ENCODE results near the gene MAGI1.
"Not testable (repeated sequence)": the region's sequence is repeated elsewhere in the genome, so short reads cannot be mapped to it uniquely, and the experiment has no call there.

The MAGI1 gene

DNA sequence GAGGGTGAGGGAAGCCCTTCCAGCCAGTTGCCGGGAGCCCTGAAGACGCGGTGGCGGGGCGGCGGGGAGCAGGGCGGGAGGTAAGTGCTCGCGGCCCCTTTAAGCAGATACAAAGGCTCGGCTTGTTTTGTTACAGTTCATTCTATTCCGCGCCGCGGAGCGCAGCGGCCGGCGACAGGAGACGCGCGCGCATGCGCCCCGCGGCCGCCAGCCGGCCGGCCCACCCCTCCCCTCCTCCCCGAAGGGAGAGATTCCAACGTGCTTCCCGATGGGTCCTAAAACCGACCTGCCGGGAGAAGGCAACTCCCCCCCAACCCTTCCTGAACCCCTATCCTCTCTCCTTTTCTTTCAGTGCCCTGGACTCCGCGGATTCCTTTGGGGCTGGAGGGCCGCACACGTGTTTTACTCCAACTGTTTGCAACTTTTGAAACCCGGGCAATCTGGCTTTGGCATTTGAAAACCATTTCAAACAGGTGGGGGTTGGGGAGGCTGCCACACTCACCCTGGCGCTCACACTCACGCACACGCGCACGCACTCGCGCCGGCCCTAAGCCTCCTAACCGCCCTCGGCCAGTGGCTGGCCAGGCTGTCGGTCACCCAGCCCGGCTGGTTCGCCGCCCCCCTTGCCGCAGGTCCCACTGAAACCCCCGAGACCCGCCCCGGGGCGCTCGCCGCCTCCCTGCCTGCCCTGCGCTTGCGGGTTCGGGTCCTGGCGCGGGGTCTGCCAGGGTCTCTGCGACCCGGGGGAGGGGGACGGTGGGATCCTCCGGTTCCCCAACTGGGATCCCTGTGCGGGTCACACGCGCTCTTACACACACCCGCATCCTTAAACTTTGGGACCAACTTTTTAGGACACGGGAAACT is at the start of gene MAGI1:
MAGI1 (minus strand) TSS at position 193 of the 864 bp plus-strand sequence. CDS start 610 bp downstream, outside the sequence.
- DNase-seq, result peak; percentile 76

- no peak for DNase-seq
These were observed 45.1 kb upstream of the MAGI1 start for GRCh38 chr3:66083784-66084213.

- no peak for DNase-seq
These were observed 44.5 kb upstream of the MAGI1 start for GRCh38 chr3:66083096-66083678.

GRCh38 chr3:66082679-66083078 is 44.0 kb upstream of the MAGI1 start:
- DNase-seq, result no peak

DNA sequence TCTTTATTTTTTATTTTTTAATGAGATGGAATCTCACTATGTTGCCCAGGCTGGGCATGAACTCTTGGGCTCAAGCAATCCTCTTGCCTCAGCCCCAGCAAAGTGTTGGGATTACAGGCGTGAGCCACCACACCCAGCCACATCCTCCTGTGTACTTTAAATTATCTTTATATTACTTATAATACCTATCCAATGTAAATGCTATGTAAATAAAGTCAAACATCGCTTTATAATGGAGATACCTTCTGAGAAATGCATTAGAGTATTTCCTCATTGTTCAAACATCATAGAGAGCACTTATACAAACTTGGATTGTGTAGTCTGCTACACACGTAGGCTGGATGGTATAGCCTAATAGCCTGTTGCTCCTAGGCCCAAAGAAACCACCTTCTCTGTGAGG is 41.4 kb upstream of the MAGI1 start:
- DNase-seq, result no peak

- DNase-seq, result no peak
These were observed 39.3 kb upstream of the MAGI1 start for GRCh38 chr3:66077973-66078372.

DNA sequence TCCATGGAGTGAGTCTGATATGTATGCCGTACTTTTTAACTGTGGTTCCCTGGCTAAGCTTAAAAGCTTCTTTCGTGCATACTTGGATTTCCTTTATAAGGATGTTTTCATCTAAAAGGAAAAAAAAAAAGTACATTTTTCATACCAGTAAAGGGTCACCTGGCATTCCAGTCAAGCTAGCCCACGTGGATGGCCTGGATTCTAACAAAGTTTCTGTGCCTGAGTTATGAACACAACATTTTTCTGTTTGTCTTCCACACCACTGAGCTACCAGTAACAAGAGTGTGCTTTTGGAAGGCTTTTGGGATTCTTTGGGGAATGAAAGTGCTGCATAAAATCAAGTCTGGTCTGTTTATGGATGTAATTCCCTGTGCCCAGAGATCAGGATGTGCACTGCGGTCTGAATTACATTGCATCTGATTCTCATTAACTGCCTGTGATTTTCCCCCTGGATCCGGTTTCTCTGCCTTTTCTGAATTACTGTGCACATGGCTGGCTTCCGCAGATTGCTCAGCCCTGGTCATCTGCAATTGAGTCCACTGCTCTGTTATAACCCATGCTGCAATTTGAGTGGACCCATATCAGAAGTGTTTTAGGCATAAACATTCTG is 38.2 kb upstream of the MAGI1 start:
- DNase-seq, result no peak

- DNase-seq, result no peak
These were observed 36.6 kb upstream of the MAGI1 start for GRCh38 chr3:66075281-66075680.

DNA sequence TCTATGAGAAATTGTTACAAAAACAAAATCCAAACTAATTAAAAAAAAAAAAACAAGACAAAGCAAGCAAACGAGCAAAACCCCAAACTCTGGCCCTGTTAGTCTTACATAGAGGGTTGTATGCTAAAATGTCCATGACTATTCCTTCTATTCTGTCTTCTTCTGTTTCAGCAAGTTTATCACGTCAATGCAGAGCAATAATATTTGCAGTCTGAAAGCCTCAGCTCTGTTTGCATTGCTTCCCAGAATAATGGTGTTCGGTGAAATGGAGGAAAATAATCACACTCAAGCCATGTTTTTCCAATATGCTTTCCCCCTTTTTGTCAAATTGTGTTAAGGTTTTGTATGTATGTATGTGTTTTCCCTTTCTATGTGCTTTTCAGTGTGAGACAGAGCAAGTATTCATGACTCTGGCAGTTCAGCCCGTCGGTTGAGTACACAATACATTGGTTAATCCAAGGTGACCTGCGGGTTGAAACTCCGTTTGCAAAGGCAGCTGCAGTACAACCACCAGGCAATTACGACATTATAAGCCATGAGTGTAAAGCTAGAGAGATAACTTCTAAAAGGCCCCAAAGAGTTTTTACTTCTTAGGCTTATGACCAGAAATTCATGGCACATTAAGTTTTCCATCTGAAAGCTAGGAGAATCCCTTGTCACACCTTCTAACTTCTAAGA is 34.9 kb upstream of the MAGI1 start:
- DNase-seq, result no peak

GRCh38 chr3:66068255-66068654 is 29.5 kb upstream of the MAGI1 start:
- no peak for DNase-seq

GRCh38 chr3:66066963-66067617 is 28.4 kb upstream of the MAGI1 start:
- no peak for DNase-seq

GRCh38 chr3:66055289-66055688 is 16.6 kb upstream of the MAGI1 start:
- no peak for DNase-seq

DNA sequence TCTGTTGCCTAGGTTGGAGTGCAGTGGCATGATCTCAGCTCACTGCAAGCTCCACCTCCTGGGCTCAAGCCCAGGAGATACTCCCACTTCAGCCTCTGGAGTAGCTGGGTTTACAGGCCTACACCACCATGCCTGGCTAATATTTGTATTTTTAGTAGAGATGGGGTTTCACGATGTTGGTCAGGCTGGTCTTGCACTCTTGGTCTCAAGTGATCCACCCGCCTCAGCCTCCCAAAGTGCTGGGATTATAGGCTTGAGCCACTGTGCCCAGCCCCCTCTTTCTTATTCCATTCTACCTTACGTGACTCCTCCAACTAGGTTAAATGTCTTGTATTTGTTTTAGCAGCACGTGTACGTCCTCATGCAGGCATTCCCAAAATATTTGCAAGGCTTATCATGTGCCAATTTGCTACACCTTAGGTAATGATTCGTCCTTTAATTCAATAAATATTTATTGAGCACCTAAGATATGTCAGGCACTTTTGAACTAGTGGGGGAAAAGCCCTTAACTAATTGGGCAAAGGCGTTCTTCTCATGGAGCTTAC is 14.9 kb upstream of the MAGI1 start:
- DNase-seq, result no peak

- DNase-seq, result no peak
These were observed 14.2 kb upstream of the MAGI1 start for GRCh38 chr3:66052721-66053549.

- no peak for DNase-seq
These were observed 12.1 kb upstream of the MAGI1 start for GRCh38 chr3:66050821-66051220.

DNA sequence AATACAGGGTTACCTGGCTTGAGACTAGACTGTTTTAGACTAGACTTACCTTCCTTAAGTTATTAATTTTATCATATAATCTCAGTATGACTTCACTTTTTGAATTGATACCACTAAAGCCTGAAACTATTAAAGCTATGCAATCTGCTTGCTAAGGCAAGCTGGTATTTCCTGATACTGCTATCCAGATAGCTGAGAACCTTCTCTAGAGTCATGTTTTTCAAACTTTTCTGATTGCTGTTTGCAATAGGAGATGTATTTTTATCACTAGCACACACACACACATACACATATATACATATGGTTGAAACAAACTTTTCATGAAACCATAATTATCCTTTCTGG is 9.3 kb upstream of the MAGI1 start:
- no peak for DNase-seq

DNA sequence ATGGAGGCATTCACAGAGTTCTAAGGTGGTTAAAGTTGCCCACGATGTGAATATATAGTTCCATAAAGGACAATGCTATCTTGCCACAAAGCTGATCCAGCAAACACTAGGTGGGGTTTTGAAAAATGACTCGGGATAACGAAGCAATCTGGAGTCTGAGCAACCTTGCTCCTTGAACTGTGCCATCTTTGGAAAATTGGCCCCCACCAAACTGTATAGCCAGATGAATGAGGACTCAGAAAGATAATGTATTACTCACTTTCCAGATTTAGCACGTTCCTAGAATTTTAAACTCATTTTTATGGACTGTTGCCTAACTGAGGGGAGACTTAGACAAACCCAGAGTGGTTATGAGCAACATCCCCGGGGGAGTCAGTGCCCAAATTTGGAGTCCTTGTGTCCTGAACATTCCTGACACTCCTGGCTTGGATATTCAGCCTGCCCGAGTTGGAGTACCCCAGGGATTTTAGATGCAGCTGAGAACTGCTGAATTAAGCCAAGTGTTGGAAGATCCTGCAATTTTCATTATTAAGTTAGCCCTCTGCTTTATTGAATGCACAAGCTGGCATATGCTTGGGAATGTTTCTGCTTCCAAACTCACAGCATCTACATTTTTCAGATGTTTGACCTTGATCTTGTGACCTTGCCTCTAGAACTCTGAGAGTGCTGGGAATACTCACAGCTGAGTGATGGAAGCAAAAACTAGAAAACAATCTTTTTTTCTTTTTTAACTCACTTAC is 8.8 kb upstream of the MAGI1 start:
- no peak for DNase-seq

DNA sequence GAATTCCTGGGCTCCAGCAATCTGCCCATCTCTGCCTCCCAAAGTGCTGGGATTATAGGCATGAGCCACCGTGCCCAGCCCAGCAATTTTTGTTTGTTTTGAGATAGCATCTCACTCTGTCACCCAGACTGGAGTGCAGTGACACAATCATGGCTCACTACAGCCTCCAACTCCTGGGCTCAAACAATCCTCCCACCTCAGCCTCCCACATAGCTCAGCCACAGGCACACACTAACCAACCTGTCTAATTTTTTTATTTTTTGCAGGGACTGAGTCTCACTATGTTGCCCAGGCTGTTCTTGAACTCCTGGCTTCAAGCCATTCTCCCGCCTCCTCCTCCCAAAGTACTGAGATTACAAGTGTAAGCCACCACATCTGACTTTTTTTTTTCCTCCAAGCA is 7.6 kb upstream of the MAGI1 start:
- DNase-seq, result not testable (repeated sequence)

- no peak for DNase-seq
These were observed 3.1 kb upstream of the MAGI1 start for GRCh38 chr3:66041828-66042227.

GRCh38 chr3:66041116-66041515 is 2.4 kb upstream of the MAGI1 start:
- no peak for DNase-seq

DNA sequence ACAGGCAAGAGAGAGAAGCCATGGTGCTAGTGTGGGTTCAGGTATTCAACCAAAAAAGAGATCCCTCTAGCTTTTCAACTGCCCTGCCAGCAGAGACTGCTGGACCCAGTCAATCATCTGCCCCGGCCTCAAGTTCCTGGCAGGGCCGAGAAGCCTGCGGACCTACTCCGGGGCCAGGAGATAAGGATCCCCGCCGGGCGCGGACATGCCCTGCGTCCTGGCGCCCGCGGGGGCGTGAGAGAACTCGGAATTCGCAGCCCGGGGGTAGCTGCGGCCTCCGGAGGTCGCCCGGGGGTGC is 821 bp upstream of the MAGI1 start:
- DNase-seq, result no peak

All from NCI-H2171 treated with DMSO at 0.1 percent for 48 hours (cell line).